Stimulated activated CD4-positive, alpha-beta T cell treated with anti-CD3 and anti-CD28 coated beads, TNF-alpha, amount 100 ng/mL, for 48 hours (primary cell): ENCODE measurements around the gene HCFC1R1.

ENCODE experiments used
- DNase-seq, 3 donors: peaks; one replicate each; pipeline ENCODE4 v3.0.0-alpha.2; 2020; ENCODE audit warnings: low read depth in 3 of 3

The HCFC1R1 gene

GRCh38 chr16:2976201-2976600, 47.5 kb downstream of the HCFC1R1 start:
- DNase-seq, result no peak

DNA sequence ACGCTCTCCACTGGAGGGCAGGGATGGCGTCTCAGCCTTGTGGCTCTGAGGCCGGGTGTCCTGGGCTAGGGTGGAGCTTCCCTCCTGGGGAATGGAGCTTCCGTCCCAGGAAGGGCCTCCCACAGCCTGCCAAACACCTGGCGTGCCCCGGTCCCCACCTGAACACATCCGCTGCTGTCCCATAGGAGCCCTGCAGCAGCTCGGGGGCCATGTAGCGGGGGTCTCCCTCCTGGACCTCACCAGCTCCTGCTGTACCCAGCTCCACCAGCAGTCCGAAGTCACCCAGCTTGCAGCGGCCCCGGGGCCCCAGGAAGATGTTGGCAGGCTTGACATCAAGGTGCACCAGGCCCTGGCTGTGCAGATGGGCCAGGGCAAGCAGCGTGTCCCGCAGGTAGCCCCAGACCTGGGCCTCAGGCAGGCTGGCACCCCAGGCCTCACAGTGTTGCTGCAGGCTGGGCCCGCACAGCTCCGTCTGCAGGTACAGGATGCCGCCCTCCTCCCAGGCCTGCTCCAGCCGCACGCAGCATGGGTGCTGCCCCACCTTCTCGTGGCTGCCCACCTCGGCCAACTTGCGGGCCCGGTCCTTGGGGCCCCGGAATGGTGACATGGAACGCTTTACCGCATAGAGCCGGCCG, 48.5 kb downstream of the HCFC1R1 start:
- no peak for DNase-seq

DNA sequence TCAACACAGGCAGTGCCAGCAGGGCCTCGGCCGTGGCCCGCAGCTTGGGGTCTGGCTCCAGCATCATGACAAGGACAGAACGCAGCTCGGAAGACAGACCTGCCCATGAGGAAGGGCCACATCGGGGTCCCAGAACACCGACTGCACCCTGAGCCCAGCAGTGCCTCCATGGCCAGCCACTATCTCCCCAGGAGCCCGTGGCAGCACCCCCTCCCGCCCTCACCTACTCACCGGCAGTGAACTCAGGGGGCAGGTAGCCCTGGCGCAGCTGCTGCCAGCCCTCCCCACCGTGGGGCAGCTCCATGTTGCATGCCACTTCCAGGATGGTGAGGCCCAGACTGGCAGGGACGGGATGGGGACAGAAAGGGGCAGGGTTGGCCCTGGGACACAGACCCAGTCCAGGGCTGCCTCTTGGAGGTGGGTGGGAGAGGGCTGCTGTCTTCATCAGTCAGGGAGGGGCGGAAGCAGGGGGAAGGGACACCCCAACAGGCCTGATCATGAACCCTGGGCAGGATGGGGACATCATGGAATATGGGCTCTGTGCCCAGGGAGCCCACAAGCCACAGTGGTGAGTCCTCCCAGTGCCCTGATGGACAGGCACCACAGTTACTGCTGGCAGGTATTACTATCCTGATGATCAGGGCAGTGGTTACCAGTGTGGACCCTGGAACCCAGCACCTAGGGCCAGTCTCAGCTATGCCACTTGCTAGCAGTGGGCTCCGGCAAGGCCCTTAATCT, 49.3 kb downstream of the HCFC1R1 start:
- DNase-seq, result no peak

GRCh38 chr16:2973605-2974318, 50.0 kb downstream of the HCFC1R1 start:
- no peak for DNase-seq

DNA sequence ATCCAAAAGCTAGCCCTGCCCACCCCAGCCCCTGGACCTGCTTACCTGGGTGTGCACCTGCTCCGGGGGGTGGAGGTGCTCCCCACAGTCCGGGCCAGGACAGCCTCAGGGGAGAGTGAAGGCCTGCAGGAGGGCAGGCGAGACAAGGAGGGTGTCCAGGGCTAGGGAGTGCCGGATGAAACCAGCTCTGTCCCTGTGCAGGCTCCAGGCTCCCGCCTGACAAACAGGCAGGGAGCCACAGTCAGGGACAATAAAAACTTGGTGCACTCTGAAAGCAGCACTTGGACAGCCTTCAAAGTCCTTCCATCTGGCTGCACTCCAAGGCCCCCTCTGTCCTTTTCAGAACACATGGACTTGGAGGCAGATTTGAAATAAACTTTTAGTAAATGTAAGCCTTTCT, 50.6 kb downstream of the HCFC1R1 start:
- DNase-seq, result no peak
